ENCODE data around the gene CHURC1.

Gene CHURC1

GRCh38 chr14:64914237-64915028 is at the start of gene CHURC1:
CHURC1 (plus strand) TSS chr14:64914455; CDS start chr14:64914496, 41 bp downstream.
- peak; percentile 95 for DNase-seq (ENCODE audit: low read depth)

GRCh38 chr14:64865109-64865508 is 49.1 kb upstream of the CHURC1 start:
- no peak for DNase-seq (ENCODE audit: low read depth)

DNA sequence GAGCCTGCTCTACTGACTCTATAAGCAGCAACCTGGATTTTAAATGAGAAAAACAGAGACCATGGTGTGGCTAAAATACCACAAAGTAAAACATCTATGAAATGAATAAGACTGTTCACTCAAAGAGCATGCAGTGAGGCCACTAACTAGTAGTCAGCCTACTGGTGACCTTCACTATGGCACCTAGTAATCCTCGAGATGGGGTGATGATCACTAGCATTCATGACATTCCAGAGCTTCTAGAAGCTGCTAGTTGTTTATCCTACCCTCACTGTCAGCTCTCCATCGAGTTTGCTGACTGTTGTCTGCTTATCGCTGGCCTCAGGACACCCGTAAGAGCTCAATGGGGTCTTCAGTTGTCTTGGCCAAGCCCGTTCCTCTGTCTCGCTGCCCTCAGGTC is 48.3 kb upstream of the CHURC1 start:
- DNase-seq (ENCODE audit: low read depth): no peak

GRCh38 chr14:64867182-64867581 is 47.1 kb upstream of the CHURC1 start:
- no peak for DNase-seq (ENCODE audit: low read depth)

- DNase-seq (ENCODE audit: low read depth): no peak
Observed at GRCh38 chr14:64868379-64868778, 45.9 kb upstream of the CHURC1 start.

DNA sequence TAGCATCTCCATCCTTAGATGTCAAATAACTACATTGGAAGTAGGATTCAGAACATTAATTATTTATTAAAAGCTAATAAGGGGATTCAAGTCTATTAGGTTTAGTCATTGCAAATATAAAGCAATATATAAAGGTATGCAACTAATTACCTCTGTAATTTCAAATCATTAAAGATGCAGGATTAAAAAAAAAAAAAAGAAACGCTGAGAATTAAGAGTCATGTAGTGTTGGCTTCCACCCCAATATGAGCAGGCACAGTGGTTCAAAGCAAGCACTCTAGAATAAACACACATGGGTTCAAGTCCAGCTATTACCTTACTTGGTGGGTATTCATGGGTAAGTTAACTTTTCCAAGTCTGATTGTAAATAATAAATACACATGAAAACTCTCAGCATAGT is 45.4 kb upstream of the CHURC1 start:
- no peak for DNase-seq (ENCODE audit: low read depth)

- DNase-seq (ENCODE audit: low read depth): no peak
Observed at GRCh38 chr14:64870160-64870559, 44.1 kb upstream of the CHURC1 start.

GRCh38 chr14:64871344-64871743 is 42.9 kb upstream of the CHURC1 start:
- no peak for DNase-seq (ENCODE audit: low read depth)

GRCh38 chr14:64873506-64874219 is 40.6 kb upstream of the CHURC1 start:
- no peak for DNase-seq (ENCODE audit: low read depth)

GRCh38 chr14:64875350-64875749 is 38.9 kb upstream of the CHURC1 start:
- DNase-seq (ENCODE audit: low read depth): no peak

- no peak for DNase-seq (ENCODE audit: low read depth)
Observed at GRCh38 chr14:64877846-64878245, 36.4 kb upstream of the CHURC1 start.

- DNase-seq (ENCODE audit: low read depth): no peak
Observed at GRCh38 chr14:64878837-64879634, 35.2 kb upstream of the CHURC1 start.

- no peak for DNase-seq (ENCODE audit: low read depth)
Observed at GRCh38 chr14:64879635-64880220, 34.5 kb upstream of the CHURC1 start, which contains the start of gene SPTB. SPTB (minus strand) TSS chr14:64879907; CDS start chr14:64823094, 56,813 bp downstream.

- no peak for DNase-seq (ENCODE audit: low read depth)
Observed at GRCh38 chr14:64880221-64881121, 33.8 kb upstream of the CHURC1 start.

GRCh38 chr14:64885559-64885958 is 28.7 kb upstream of the CHURC1 start:
- no peak for DNase-seq (ENCODE audit: low read depth)

GRCh38 chr14:64889352-64889751 is 24.9 kb upstream of the CHURC1 start:
- no peak for DNase-seq (ENCODE audit: low read depth)

DNA sequence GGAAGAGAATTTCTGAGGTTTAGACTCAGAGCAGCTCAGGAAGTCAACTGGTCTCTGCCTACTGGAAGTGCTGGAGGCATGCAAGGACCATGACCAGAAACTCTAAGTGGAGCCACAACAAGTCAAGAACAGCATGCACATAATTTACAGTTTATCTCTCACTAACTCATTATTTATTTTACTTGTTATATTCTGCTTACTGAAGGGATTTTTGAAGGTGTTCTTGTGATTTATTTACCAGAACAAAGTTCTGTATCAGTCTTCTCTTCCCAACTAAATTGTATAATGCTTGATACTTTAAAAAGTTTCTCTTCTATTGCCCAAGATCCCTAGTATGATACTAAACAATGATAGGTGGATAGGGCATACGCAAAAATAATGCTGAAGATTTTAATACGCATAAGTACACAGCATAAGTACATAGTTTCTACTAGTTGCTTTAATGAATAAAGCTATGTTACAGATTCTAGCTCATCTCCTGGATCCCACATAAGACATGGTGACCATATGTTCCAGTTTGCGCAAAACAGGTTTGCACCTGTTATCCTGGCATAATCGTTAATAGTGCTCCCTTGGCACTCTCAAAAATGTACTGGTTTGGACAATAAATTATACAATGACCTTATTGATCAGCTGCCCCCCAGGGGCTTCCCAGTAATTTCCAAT is 22.9 kb upstream of the CHURC1 start:
- DNase-seq (ENCODE audit: low read depth): no peak

GRCh38 chr14:64891839-64892375 is 22.3 kb upstream of the CHURC1 start:
- peak; percentile 41 for DNase-seq (ENCODE audit: low read depth)

GRCh38 chr14:64899958-64900357 is 14.3 kb upstream of the CHURC1 start:
- no peak for DNase-seq (ENCODE audit: low read depth)

- no peak for DNase-seq (ENCODE audit: low read depth)
Observed at GRCh38 chr14:64906022-64906421, 8.2 kb upstream of the CHURC1 start.
